Body of pancreas (tissue), 4 donors: ENCODE results near the gene DNM2.

Experiments used
- CTCF ChIP-seq, 7 experiments: fragments of 450-650 bp in 4 of 7; fragments of 200-600 bp in 3 of 7; sonication (generic) in 3 of 7; IDR thresholded peaks; one replicate each; pipeline ENCODE4 v1.5.1; 2016 to 2019; ENCODE audit warnings: antibody characterized with exemption in 7 of 7
- POLR2A ChIP-seq, 3 donors: fragments of 450-650 bp; IDR thresholded peaks; one replicate each; pipeline ENCODE4 v1.6.1; 2016; ENCODE audit warnings: antibody characterized with exemption in 3 of 3, mild to moderate bottlenecking in 2 of 3

- TF ChIP-seq CTCF (IDR thresholded peaks at IDR 0.05) (no peak), POLR2A (IDR thresholded peaks at IDR 0.05) (no peak)
Observed at GRCh38 chr19:10874024-10874423, 156.1 kb downstream of the DNM2 start.
